GM12878 (cell line): Measurements from ENCODE around the gene ADARB1. TPM values are rescaled to one million over a fixed set of nuclear protein-coding genes. Genes with fewer than 3 reads are reported as not detected.

ENCODE experiments used
- BCL3 ChIP-seq: IDR thresholded peaks from 2 replicates; pipeline ENCODE4 v1.6.1; 2011; ENCODE audit warnings: borderline replicate concordance, low read depth, mild to moderate bottlenecking, moderate library complexity, low read length; ENCODE audit not compliant: insufficient read depth, poor library complexity, severe bottlenecking
- BCLAF1 ChIP-seq: fragments of 450-650 bp; IDR thresholded peaks from 2 replicates; pipeline ENCODE4 v1.6.1; 2017; ENCODE audit warnings: antibody characterized with exemption, mild to moderate bottlenecking, moderate library complexity
- CBX5 ChIP-seq: sonication (generic); IDR thresholded peaks from 2 replicates; pipeline ENCODE4 v1.6.1; 2016; ENCODE audit warnings: low read depth, moderate library complexity, mild to moderate bottlenecking, inconsistent platforms
- CEBPB ChIP-seq, 2 experiments: fragments of 150-350 bp in 1 of 2; IDR thresholded peaks; 2 replicates each; pipeline ENCODE4 v1.6.1; 2012 to 2014; ENCODE audit warnings: low read depth in 2 of 2, low read length in 2 of 2, borderline replicate concordance in 1 of 2, inconsistent platforms in 1 of 2
- CHD4 ChIP-seq: fragments of 200-600 bp; sonication (generic); IDR thresholded peaks from 2 replicates; pipeline ENCODE4 v1.6.1; 2016; ENCODE audit warnings: mild to moderate bottlenecking
- CREB1 ChIP-seq: IDR thresholded peaks from 2 replicates; pipeline ENCODE4 v1.6.1; 2012; ENCODE audit warnings: low read depth, mild to moderate bottlenecking, inconsistent platforms
- CREM ChIP-seq: IDR thresholded peaks from 2 replicates; pipeline ENCODE4 v1.6.1; 2014; ENCODE audit warnings: antibody characterized with exemption, low read depth
- FOS ChIP-seq: IDR thresholded peaks from 3 replicates; pipeline ENCODE4 v1.6.1; 2011; ENCODE audit warnings: borderline replicate concordance; ENCODE audit not compliant: insufficient read length; ENCODE audit errors: extremely low read depth
- IRF3 ChIP-seq: fragments of 450-650 bp; IDR thresholded peaks from 2 replicates; pipeline ENCODE4 v1.6.1; 2014; ENCODE audit warnings: mild to moderate bottlenecking
- KDM1A ChIP-seq: fragments of 200-600 bp; sonication (generic); IDR thresholded peaks from 2 replicates; pipeline ENCODE4 v1.6.1; 2016; ENCODE audit warnings: borderline replicate concordance
- MEF2B ChIP-seq: fragments of 450-650 bp; IDR thresholded peaks from 2 replicates; pipeline ENCODE4 v1.6.1; 2018; ENCODE audit warnings: mild to moderate bottlenecking, moderate library complexity; ENCODE audit not compliant: partially characterized antibody, poor library complexity, severe bottlenecking
- NFIC ChIP-seq: IDR thresholded peaks from 2 replicates; pipeline ENCODE4 v1.6.1; 2012; ENCODE audit warnings: low read depth, mild to moderate bottlenecking, inconsistent platforms, low read length, moderate library complexity
- NRF1 ChIP-seq: conservative IDR thresholded peaks from 2 replicates; pipeline ENCODE4 v1.6.1; 2011; ENCODE audit warnings: mild to moderate bottlenecking, low read depth, low read length, improper control_type of control experiment
- PAX5 ChIP-seq: IDR thresholded peaks from 2 replicates; pipeline ENCODE4 v1.6.1; 2011; ENCODE audit warnings: low read depth, low read length, borderline replicate concordance
- PML ChIP-seq: IDR thresholded peaks from 2 replicates; pipeline ENCODE4 v1.6.1; 2012; ENCODE audit warnings: low read length, inconsistent platforms
- POLR2AphosphoS5 ChIP-seq: IDR thresholded peaks from 2 replicates; pipeline ENCODE4 v1.6.1; 2011; ENCODE audit warnings: mild to moderate bottlenecking, low read length, inconsistent platforms
- RFX5 ChIP-seq: IDR thresholded peaks from 2 replicates; pipeline ENCODE4 v1.6.1; 2011; ENCODE audit warnings: low read depth, low read length, improper control_type of control experiment
- SIX5 ChIP-seq: IDR thresholded peaks from 2 replicates; pipeline ENCODE4 v1.6.1; 2011; ENCODE audit warnings: mild to moderate bottlenecking, low read depth, low read length, moderate library complexity; ENCODE audit not compliant: severe bottlenecking
- SMARCA5 ChIP-seq: fragments of 450-650 bp; IDR thresholded peaks from 2 replicates; pipeline ENCODE4 v1.6.1; 2017; ENCODE audit warnings: mild to moderate bottlenecking
- SP1 ChIP-seq: IDR thresholded peaks from one replicate; pipeline ENCODE4 v1.6.1; 2011; ENCODE audit warnings: low read depth, low read length
- ZNF207 ChIP-seq: fragments of 450-650 bp; IDR thresholded peaks from 2 replicates; pipeline ENCODE4 v1.6.1; 2014; ENCODE audit warnings: antibody characterized with exemption, mild to moderate bottlenecking, borderline replicate concordance
- ZNF687 ChIP-seq: fragments of 450-650 bp; IDR thresholded peaks from 2 replicates; pipeline ENCODE4 v1.6.1; 2017; ENCODE audit warnings: mild to moderate bottlenecking, moderate library complexity
- polyA plus RNA-seq, 11 experiments: library from polyadenylated mRNA; depleted of rRNA in 4 of 11; unstranded in 6 of 11; stranded (reverse) in 5 of 11; fragments of >200 nt; fragmentation: Nextera tagmentation in 4 of 11; fragmentation: Illumina TruSeq in 1 of 11; extraction: Ambion mirVana in 4 of 11; extraction: Trizol in 1 of 11; gene quantifications; 1 replicate in 1 of 11; 2 replicates in 10 of 11; pipeline versions ENCODE4 v1.2.1 to v1.2.3, GENCODE V29; 2011 to 2016; ENCODE audit warnings: inconsistent platforms in 2 of 11, missing spikeins in 2 of 11, low read depth in 1 of 11
- total RNA-seq, 4 experiments: library from RNA; depleted of rRNA in 3 of 4; stranded (reverse); fragments of >200 nt in 3 of 4; fragmentation: Illumina TruSeq in 1 of 4; extraction: Trizol in 1 of 4; gene quantifications; 2 replicates each; pipeline versions ENCODE4 v1.2.1 to v1.2.3, GENCODE V29; 2013 to 2021

Gene ADARB1
- total and polyA plus RNA-seq, 10 of the 15 experiments (the other 5 are each of a cell fraction or from before 2014, with no cell fraction given) = 5.7 to 61.7 (median 25.3) TPM

- TF ChIP-seq ZNF687 = peak; percentile 60; the same call in 1 of the 2 replicates
- no peak for TF ChIP-seq POLR2AphosphoS5
- no peak for TF ChIP-seq CBX5
- TF ChIP-seq CHD4 = no peak
- no peak for TF ChIP-seq SIX5
- no peak for TF ChIP-seq PAX5
- no peak for TF ChIP-seq KDM1A
- no peak for TF ChIP-seq BCLAF1
- no peak for TF ChIP-seq ZNF207
- TF ChIP-seq BCL3 = no peak
- TF ChIP-seq CEBPB (IDR thresholded peaks at IDR 0.05; ENCODE audit: borderline replicate concordance in 1 of 2, low read depth in 2 of 2, low read length in 2 of 2) = no peak
- TF ChIP-seq MEF2B = peak; percentile 17
- TF ChIP-seq NFIC = peak; percentile 48; the same call in 1 of the 2 replicates
- no peak for TF ChIP-seq SP1
- no peak for TF ChIP-seq FOS
- TF ChIP-seq CREM = peak; percentile 57
- no peak for TF ChIP-seq NRF1
- TF ChIP-seq PML = no peak
- TF ChIP-seq SMARCA5 = no peak
- no peak for TF ChIP-seq RFX5
- TF ChIP-seq IRF3 = no peak
- TF ChIP-seq CREB1 = peak; percentile 37; the same call in 1 of the 2 replicates
Measured at GRCh38 chr21:45110873-45111624, 36.7 kb downstream of the ADARB1 start (continued).
